ENCODE results near the gene NRG2. TPM values are rescaled to one million over a fixed set of nuclear protein-coding genes. Genes with fewer than 3 reads are reported as not detected.
A peak's percentile ranks its signal among the peaks of the same experiment; 100 is the strongest.

The NRG2 gene
- total and polyA plus RNA-seq, 12 donors: 1.8 to 16.7 (median 8.4) TPM

DNA sequence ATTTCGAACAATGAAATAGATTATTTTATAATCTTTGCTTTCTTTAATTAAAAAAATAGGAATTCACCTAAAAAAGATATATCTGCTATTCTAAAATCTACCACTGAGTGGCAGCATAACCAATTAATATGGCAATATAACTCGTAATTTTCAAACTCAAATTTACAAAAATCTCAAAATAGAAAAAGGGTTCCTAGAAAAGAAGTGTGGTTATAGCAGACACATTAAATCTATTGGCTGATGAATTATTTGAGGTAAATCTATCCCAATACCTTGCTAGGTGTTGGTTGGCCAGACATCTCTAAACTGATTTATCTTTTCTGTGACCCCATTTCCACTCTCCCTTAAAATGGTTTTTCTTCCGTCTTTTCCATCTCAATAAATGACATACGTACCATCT is 30.2 kb upstream of the NRG2 start:
- intact Hi-C loops (cut with DNase I): loop anchor here (5.0 to 10.0 kb wide), 2 partner anchors 74 to 272 kb away; partner anchors contain the start of gene HBEGF (in 1 of the 2)
- Histone ChIP-seq H3K4me1 (replicated peaks in 1 of 2) (no peaks in the 10 kb centered on the region), H3K4me3 (no peak overlapping the region), H3K27me3 (no peaks in the 10 kb centered on the region), H3K27ac (no peak overlapping the region), H3K9me3 (replicated peaks in 1 of 3) (no peaks in the 10 kb centered on the region), H3K36me3 (replicated peaks in 1 of 2) (no peaks in the 10 kb centered on the region)
- 7 to 10% (median 8%) methylated on average over 4 of the region's 4 CpGs for WGBS, 4 donors
- no peak for DNase-seq
- TF ChIP-seq, protein P1, sequence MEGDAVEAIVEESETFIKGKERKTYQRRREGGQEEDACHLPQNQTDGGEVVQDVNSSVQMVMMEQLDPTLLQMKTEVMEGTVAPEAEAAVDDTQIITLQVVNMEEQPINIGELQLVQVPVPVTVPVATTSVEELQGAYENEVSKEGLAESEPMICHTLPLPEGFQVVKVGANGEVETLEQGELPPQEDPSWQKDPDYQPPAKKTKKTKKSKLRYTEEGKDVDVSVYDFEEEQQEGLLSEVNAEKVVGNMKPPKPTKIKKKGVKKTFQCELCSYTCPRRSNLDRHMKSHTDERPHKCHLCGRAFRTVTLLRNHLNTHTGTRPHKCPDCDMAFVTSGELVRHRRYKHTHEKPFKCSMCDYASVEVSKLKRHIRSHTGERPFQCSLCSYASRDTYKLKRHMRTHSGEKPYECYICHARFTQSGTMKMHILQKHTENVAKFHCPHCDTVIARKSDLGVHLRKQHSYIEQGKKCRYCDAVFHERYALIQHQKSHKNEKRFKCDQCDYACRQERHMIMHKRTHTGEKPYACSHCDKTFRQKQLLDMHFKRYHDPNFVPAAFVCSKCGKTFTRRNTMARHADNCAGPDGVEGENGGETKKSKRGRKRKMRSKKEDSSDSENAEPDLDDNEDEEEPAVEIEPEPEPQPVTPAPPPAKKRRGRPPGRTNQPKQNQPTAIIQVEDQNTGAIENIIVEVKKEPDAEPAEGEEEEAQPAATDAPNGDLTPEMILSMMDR (IDR thresholded peaks at IDR 0.05): peak; percentile 51 to 84 (median 70)
- no peak for TF ChIP-seq POLR2A (IDR thresholded peaks at IDR 0.05)

DNA sequence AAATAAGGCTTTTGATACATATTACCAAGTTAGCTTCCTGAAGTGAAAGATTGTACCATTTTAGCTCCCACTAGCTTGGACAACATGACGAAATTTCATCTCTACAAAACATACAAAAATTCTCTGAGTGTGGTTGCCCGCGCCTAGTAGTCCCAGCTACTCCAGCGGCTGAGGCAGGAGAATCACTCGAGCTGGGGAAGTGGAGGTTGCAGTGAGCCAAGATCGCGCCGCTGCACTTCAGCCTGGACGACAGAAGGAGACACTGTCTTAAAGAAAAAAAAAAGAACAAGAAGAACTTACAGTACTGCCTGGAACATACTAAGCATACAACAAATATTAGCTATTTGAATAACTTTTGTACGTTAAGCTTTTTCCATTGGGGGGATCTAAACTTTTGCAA is 29.7 kb upstream of the NRG2 start:
- intact Hi-C loops (cut with DNase I): loop anchor here (5.0 to 10.0 kb wide), 2 partner anchors 74 to 272 kb away; partner anchors contain the start of gene HBEGF (in 1 of the 2)
- no peak for DNase-seq
- Histone ChIP-seq H3K4me1 (replicated peaks in 1 of 2) (no peaks in the 10 kb centered on the region), H3K27ac (no peak overlapping the region), H3K9me3 (replicated peaks in 1 of 3) (no peaks in the 10 kb centered on the region), H3K36me3 (replicated peaks in 1 of 2) (no peaks in the 10 kb centered on the region), H3K4me3 (no peak overlapping the region), H3K27me3 (no peaks in the 10 kb centered on the region)
- 48 to 53% (median 50%) methylated on average over 10 of the region's 10 CpGs for WGBS, 4 donors
- no peak for TF ChIP-seq POLR2A (IDR thresholded peaks at IDR 0.05)
- TF ChIP-seq, protein P1 (IDR thresholded peaks at IDR 0.05): no peak

DNA sequence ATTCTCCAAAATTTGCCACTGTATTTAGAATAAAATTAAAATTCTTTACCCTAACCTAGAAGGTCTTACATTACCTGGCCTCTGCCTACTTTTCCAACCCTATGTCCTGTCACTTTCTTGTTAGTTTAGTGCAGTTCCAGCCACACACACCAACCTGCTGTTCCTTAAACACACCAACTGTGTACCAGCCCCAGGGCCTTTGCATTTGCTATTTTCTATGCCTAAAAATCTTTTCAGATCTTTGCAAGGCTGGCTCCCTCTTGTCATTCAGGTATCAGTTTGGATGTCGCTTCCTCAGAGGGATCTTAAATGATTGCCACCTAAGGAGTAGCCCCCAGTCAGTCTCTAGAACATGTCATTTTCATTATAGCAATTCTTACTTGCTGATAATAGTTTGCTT is 17.7 kb upstream of the NRG2 start:
- H3K4me3 ChIP-seq: no peak overlapping the region
- WGBS, 4 donors: 79 to 96% (median 84%) methylated on average over 1 of the region's 1 CpG
- intact Hi-C loops (cut with DNase I): no loop called here

DNA sequence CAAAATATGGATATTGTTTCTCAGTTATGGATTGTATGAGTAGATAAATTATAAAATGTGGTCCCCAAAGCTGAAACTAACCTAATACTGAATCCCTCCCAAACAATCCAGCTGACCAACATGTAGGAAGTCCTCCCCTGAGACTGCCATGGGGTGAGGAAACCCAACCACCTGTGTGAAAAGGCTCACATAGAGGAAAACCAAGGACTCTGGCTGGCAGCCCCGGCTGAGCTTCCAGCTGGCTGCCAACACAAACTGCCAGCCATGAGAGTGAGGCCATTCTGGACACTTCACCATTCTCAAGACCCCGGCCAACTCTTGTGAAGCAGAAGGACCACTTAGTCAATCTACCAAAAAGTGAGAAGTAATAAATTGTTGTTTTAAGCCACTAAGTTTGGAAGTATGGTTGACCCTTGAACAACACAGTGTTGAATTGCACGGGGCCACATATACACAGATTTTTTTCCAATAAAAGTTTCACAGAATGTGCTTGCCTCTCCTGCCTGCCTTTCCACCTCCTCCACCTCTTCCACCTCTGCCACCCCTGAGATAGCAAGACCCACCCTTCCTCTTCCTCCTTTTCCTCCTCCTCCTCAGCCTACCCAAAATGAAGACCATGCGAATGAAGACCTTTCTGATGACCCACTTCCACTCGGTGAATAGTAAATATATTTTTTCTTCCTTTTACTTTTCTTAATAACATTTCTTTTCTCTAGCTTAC is 15.3 kb upstream of the NRG2 start:
- no peak for TF ChIP-seq POLR2A (IDR thresholded peaks at IDR 0.05)
- TF ChIP-seq, protein P1 (IDR thresholded peaks at IDR 0.05): no peak
- H3K36me3 ChIP-seq (replicated peaks in 1 of 2): no peaks in the 10 kb centered on the region
- H3K9me3 ChIP-seq (replicated peaks in 1 of 3): no peaks in the 10 kb centered on the region
- no peak overlapping the region for H3K27ac ChIP-seq
- no peak overlapping the region for H3K4me3 ChIP-seq
- intact Hi-C loops (cut with DNase I): no loop called here
- 83 to 98% (median 90%) methylated on average over 3 to 5 of the region's 5 CpGs for WGBS, 4 donors
- H3K27me3 ChIP-seq: no peaks in the 10 kb centered on the region
- DNase-seq: no peak
- H3K4me1 ChIP-seq (replicated peaks in 1 of 2): peaks cover 8% of the 10 kb centered on the region in 2 donors

More for the DNA sequence above, 17.7 kb upstream of the NRG2 start:
- no peak for DNase-seq
- Histone ChIP-seq H3K36me3 (replicated peaks in 1 of 2) (no peaks in the 10 kb centered on the region), H3K27ac (no peak overlapping the region), H3K9me3 (replicated peaks in 1 of 3) (no peaks in the 10 kb centered on the region), H3K4me1 (replicated peaks in 1 of 2) (no peaks in the 10 kb centered on the region), H3K27me3 (no peaks in the 10 kb centered on the region)
- TF ChIP-seq, protein P1 (IDR thresholded peaks at IDR 0.05): no peak
- TF ChIP-seq POLR2A (IDR thresholded peaks at IDR 0.05): no peak

Data from adrenal gland (tissue), 12 donors.